CD8-positive, alpha-beta memory T cell (primary cell): ENCODE measurements around the gene AGK. TPM values are rescaled to one million over a fixed set of nuclear protein-coding genes. Genes with fewer than 3 reads are reported as not detected.
"Not testable (repeated sequence)": the region's sequence is repeated elsewhere in the genome, so short reads cannot be mapped to it uniquely, and the experiment has no call there.

Experiments used
- CTCF ChIA-PET: fragments of 350-600 bp; sonication (Branson Sonifier 250); formaldehyde crosslinking; loops from one replicate; lab custom pipeline; 2021; ENCODE audit warnings: antibody characterized with exemption; lab: Charles Lee
- POLR2A ChIA-PET: fragments of 350-600 bp; sonication (Branson Sonifier 250); formaldehyde crosslinking; loops from one replicate; lab custom pipeline; 2021; ENCODE audit warnings: antibody characterized with exemption; lab: Charles Lee
- DNase-seq, 5 donors: peaks; one replicate each; pipeline versions ENCODE4 v3.0.0 to v3.0.0-alpha.2; 2020 to 2022; ENCODE audit warnings: mixed read lengths in 1 of 5
- H3K27ac ChIP-seq: one replicate; pipeline ENCODE4 v1.7.0; 2013; ENCODE audit warnings: low read depth, mild to moderate bottlenecking, low read length, moderate library complexity
- H3K27me3 ChIP-seq: 2 replicates; pipeline ENCODE4 v1.7.0; 2013; ENCODE audit warnings: low read length, mild to moderate bottlenecking; ENCODE audit not compliant: insufficient read depth, poor library complexity, severe bottlenecking
- H3K36me3 ChIP-seq: 2 replicates; pipeline ENCODE4 v1.7.0; 2013; ENCODE audit warnings: mild to moderate bottlenecking, low read length, moderate library complexity; ENCODE audit not compliant: insufficient read depth
- H3K4me1 ChIP-seq: 2 replicates; pipeline ENCODE4 v1.7.0; 2013; ENCODE audit warnings: mild to moderate bottlenecking, low read length, moderate library complexity; ENCODE audit not compliant: insufficient read depth
- H3K4me3 ChIP-seq: 2 replicates; pipeline ENCODE4 v1.7.0; 2013; ENCODE audit warnings: mild to moderate bottlenecking, low read length
- H3K9me3 ChIP-seq: 2 replicates; pipeline ENCODE4 v1.7.0; 2013; ENCODE audit warnings: mild to moderate bottlenecking, low read length
- H3K27ac Mint-ChIP-seq, 8 donors: one replicate each; pipeline ENCODE4 v1.8.0; 2020 to 2021; ENCODE audit warnings: mixed read lengths in 8 of 8, mild to moderate bottlenecking in 6 of 8, inconsistent platforms in 3 of 8, moderate library complexity in 3 of 8
- H3K27me3 Mint-ChIP-seq, 2 donors: one replicate each; pipeline ENCODE4 v1.8.0; 2020 to 2021; ENCODE audit warnings: mixed read lengths in 2 of 2, mild to moderate bottlenecking in 1 of 2, moderate library complexity in 1 of 2
- H3K36me3 Mint-ChIP-seq, 3 donors: one replicate each; pipeline ENCODE4 v1.8.0; 2020 to 2021; ENCODE audit warnings: mixed read lengths in 3 of 3, inconsistent platforms in 1 of 3, mild to moderate bottlenecking in 1 of 3
- H3K4me1 Mint-ChIP-seq, 3 donors: one replicate each; pipeline ENCODE4 v1.8.0; 2020 to 2021; ENCODE audit warnings: mixed read lengths in 3 of 3, inconsistent platforms in 1 of 3, mild to moderate bottlenecking in 1 of 3
- H3K4me3 Mint-ChIP-seq, 7 donors: one replicate each; pipeline ENCODE4 v1.8.0; 2020 to 2021; ENCODE audit warnings: mixed read lengths in 7 of 7, mild to moderate bottlenecking in 6 of 7, moderate library complexity in 4 of 7, inconsistent platforms in 2 of 7
- H3K9me3 Mint-ChIP-seq, 5 donors: one replicate each; pipeline ENCODE4 v1.8.0; 2020 to 2022; ENCODE audit warnings: mixed read lengths in 5 of 5, mild to moderate bottlenecking in 3 of 5, moderate library complexity in 2 of 5, inconsistent platforms in 1 of 5
- polyA plus RNA-seq: library from polyadenylated mRNA; unstranded; fragments of 300-500 nt; fragmentation: Illumina TruSeq; gene quantifications from one replicate; pipeline ENCODE4 v1.2.3, GENCODE V29; 2021
- total RNA-seq, 2 experiments: library from RNA; stranded (reverse); gene quantifications; one replicate each; pipeline ENCODE4 v1.2.3, GENCODE V29; 2021

Gene AGK
- total and polyA plus RNA-seq, 3 experiments from 2014 or later, result 42.8 to 94.3 (median 88.5) TPM

GRCh38 chr7:141641876-141642275 lies 90.7 kb downstream of the AGK start:
- POLR2A ChIA-PET, result no interaction called here
- H3K4me1 Mint-ChIP-seq, result no peaks in the 10 kb centered on the region

GRCh38 chr7:141645188-141645587 lies 94.0 kb downstream of the AGK start:
- Mint-ChIP-seq H3K4me3 (no peak overlapping the region), H3K36me3 (peaks cover 0 to 60% (median 20%) of the 10 kb centered on the region in 3 donors), H3K4me1 (no peaks in the 10 kb centered on the region), H3K9me3 (no peaks in the 10 kb centered on the region), H3K27ac (peak overlapping the region in 1 of 8 donors; percentile 17), H3K27me3 (no peaks in the 10 kb centered on the region)
- Histone ChIP-seq H3K4me1 (no peaks in the 10 kb centered on the region), H3K4me3 (no peak overlapping the region), H3K9me3 (no peaks in the 10 kb centered on the region), H3K27me3 (no peaks in the 10 kb centered on the region), H3K27ac (no peak overlapping the region), H3K36me3 (peaks cover 15% of the 10 kb centered on the region)
- no peak for DNase-seq
- ChIA-PET CTCF (no interaction called here), POLR2A (no interaction called here)

More at GRCh38 chr7:141641876-141642275, 90.7 kb downstream of the AGK start:
- Mint-ChIP-seq H3K27me3 (no peaks in the 10 kb centered on the region), H3K9me3 (no peaks in the 10 kb centered on the region), H3K27ac (peak overlapping the region in 1 of 8 donors; percentile 52), H3K36me3 (peaks cover 0 to 64% (median 26%) of the 10 kb centered on the region in 3 donors), H3K4me3 (no peak overlapping the region)
- CTCF ChIA-PET, result interaction anchor here (3.0 kb wide), 1 partner anchor 13 kb away, joined by 16 read pairs; no protein-coding TSS in a partner anchor
- peaks cover 15% of the 10 kb centered on the region for H3K36me3 ChIP-seq
- DNase-seq, result no peak
- no peaks in the 10 kb centered on the region for H3K27me3 ChIP-seq
- H3K9me3 ChIP-seq, result no peaks in the 10 kb centered on the region
- H3K4me3 ChIP-seq, result no peak overlapping the region
- no peak overlapping the region for H3K27ac ChIP-seq
- H3K4me1 ChIP-seq, result no peaks in the 10 kb centered on the region

DNA sequence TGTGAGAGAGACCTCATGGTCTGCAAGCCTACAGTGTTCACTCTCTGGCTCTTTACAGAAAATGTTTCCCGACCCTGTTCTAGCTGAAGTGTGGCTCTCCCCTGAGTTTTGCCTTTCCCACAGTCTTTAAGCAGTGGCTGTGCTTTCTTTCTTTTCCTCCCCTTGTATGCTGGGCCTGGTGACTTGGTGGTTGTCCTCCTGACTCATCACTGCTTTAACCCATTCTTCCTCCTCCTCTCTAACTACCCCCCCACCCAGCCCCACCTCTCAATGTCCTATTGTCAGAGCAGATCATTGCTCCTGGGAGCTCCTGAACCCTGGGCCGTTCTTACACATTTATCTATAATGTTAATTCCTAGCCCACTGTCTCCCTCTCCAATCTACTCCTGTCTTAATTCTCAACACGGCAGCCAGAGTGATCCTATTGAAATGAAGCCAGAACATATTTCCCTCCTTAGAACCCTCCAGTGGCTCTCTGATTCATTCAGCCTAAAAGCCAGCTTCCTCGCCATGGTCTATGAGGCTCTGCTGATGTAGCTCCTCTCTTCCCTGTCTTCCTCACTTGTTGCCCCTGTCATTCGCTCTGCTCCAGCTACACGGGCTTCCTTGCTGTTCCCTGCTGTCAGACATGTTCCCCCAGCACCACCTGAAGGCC lies 95.7 kb downstream of the AGK start:
- Histone ChIP-seq H3K27me3 (no peaks in the 10 kb centered on the region), H3K9me3 (no peaks in the 10 kb centered on the region), H3K36me3 (peaks cover 10% of the 10 kb centered on the region), H3K27ac (no peak overlapping the region), H3K4me3 (no peak overlapping the region), H3K4me1 (no peaks in the 10 kb centered on the region)
- H3K27ac Mint-ChIP-seq, result peak overlapping the region in 5 of 8 donors; percentile 10 to 85 (median 71)
- POLR2A ChIA-PET, result no interaction called here
- H3K27me3 Mint-ChIP-seq, result no peaks in the 10 kb centered on the region
- no peak for DNase-seq
- no peaks in the 10 kb centered on the region for H3K9me3 Mint-ChIP-seq
- no peaks in the 10 kb centered on the region for H3K4me1 Mint-ChIP-seq
- CTCF ChIA-PET, result no interaction called here
- H3K4me3 Mint-ChIP-seq, result no peak overlapping the region
- peaks cover 0 to 58% (median 13%) of the 10 kb centered on the region in 3 donors for H3K36me3 Mint-ChIP-seq

DNA sequence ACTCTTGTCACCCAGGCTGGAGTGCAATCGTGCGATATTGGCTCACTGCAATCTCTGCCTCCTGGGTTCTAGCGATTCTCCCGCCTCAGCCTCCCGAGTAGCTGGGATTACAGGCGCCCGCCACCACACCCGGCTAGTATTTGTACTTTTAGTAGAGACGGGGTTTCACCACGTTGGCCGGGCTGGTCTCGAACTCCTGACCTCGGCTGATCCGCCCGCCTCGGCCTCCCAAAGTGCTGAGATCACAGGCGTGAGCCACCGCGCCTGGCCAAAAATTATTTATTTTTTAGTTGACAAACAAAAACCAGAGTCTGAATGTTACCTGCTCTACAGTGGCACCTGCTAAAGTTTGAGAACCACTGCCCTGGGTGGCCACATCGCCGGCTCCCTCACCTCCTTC lies 96.5 kb downstream of the AGK start:
- POLR2A ChIA-PET, CTCF ChIA-PET, H3K36me3 ChIP-seq: not testable (repeated sequence)

GRCh38 chr7:141648276-141649114 lies 97.3 kb downstream of the AGK start:
- no peaks in the 10 kb centered on the region for H3K9me3 ChIP-seq
- CTCF ChIA-PET, result no interaction called here
- POLR2A ChIA-PET, result no interaction called here
- no peaks in the 10 kb centered on the region for H3K27me3 ChIP-seq
- H3K27ac Mint-ChIP-seq, result peak overlapping the region in 7 of 8 donors; percentile 11 to 66 (median 52)
- H3K27ac ChIP-seq, result no peak overlapping the region
- H3K9me3 Mint-ChIP-seq, result no peaks in the 10 kb centered on the region
- no peaks in the 10 kb centered on the region for H3K27me3 Mint-ChIP-seq
- H3K4me1 ChIP-seq, result no peaks in the 10 kb centered on the region
- no peak overlapping the region for H3K4me3 Mint-ChIP-seq
- peaks cover 0 to 59% (median 11%) of the 10 kb centered on the region in 3 donors for H3K36me3 Mint-ChIP-seq
- H3K4me1 Mint-ChIP-seq, result no peaks in the 10 kb centered on the region
- H3K4me3 ChIP-seq, result no peak overlapping the region
- H3K36me3 ChIP-seq, result no peaks in the 10 kb centered on the region
- DNase-seq, result no peak

More for the DNA sequence above, 96.5 kb downstream of the AGK start:
- not testable (repeated sequence) for H3K4me3 Mint-ChIP-seq, H3K4me1 ChIP-seq, H3K27ac ChIP-seq, DNase-seq, H3K9me3 ChIP-seq, H3K27me3 ChIP-seq, H3K4me3 ChIP-seq, H3K9me3 Mint-ChIP-seq, H3K4me1 Mint-ChIP-seq, H3K27me3 Mint-ChIP-seq
- peaks cover 0 to 58% (median 11%) of the 10 kb centered on the region in 3 donors for H3K36me3 Mint-ChIP-seq
- H3K27ac Mint-ChIP-seq, result peak overlapping the region in 6 of 8 donors; percentile 21 to 66 (median 49)

DNA sequence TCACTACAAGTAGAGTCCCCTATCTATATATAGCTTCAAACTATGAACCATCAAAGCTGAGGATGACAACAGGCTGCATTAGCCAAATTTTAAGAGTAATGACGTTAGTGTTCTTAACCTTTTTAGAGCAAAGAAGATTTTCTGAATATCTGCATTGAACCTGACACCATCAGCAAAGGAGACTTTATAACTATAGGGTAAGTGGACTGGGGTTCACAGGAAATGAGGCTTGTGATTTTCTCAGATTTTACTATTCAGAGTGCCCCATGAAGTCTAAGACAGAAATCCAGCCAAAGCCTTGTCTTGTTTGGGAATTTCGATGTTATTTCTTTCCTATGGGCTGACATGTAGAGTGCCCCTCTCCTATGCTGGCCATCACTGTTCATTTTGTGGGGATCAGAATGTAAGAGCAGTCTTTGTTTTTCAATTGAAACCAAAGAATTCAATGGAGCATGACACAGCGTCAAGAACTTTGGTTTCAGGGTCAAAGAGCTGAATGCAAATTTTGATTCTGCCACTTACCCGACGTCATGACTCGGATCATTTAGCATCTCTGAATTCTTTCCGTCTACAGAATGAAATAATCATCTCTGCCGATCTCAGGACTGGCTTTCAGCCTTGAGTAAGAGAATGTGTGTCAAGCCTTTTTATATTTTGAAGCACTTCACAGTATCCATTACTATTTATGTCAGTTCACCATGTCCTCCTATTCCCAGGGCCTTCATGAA lies 98.1 kb downstream of the AGK start:
- no peak overlapping the region for H3K4me3 ChIP-seq
- H3K27ac ChIP-seq, result no peak overlapping the region
- POLR2A ChIA-PET, result interaction anchor here (1.2 kb wide), 1 partner anchor 9 kb away, joined by 3 read pairs; no protein-coding TSS in a partner anchor
- no peaks in the 10 kb centered on the region for H3K9me3 ChIP-seq
- H3K36me3 ChIP-seq, result no peaks in the 10 kb centered on the region
- Mint-ChIP-seq H3K27ac (peak overlapping the region in 3 of 8 donors; percentile 52 to 76 (median 52)), H3K27me3 (no peaks in the 10 kb centered on the region), H3K9me3 (no peaks in the 10 kb centered on the region), H3K4me1 (peaks cover 0 to 1% (median under 1%) of the 10 kb centered on the region in 3 donors), H3K4me3 (no peak overlapping the region), H3K36me3 (peaks cover 0 to 61% (median 11%) of the 10 kb centered on the region in 3 donors)
- CTCF ChIA-PET, result interaction anchor here (1.7 kb wide), 1 partner anchor 89 kb away, joined by 7 read pairs; the partner anchor contains the start of gene SSBP1
- no peak for DNase-seq
- no peaks in the 10 kb centered on the region for H3K27me3 ChIP-seq
- no peaks in the 10 kb centered on the region for H3K4me1 ChIP-seq

DNA sequence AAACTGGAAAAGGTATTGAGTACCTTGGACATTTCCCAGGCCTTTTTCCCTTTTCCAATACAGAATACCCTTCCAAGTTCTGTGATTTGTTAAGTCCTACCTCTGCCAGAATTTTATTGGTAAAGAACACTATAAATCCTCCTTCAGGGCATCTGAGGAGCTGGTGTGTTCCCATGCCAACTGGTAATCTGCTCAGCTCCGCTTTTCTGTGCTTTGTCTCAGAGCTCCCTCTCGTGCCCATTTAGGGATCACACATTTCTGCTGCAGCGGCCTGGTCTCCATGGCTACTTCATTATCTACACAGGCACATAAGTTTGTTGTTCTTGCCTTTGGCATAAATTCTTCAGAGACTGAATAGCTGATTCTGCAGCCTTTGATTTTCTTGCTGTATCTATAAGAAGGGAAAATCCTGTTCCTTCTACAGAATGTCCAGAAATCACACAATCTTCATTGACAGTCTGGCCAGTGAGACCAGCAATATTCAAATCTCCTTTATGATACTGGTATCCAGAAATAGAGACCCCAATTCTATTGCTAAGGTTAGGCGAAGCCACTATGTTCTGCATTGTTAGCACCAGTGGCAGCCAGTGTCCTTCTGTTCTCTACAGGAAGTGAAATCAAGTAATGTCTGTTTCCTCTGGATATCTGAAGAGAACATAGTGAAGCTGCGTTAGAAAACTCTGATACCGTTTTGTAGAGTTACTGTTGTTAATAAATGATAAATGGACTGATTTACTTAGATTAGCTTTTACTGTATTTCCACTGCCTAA lies 98.8 kb downstream of the AGK start:
- POLR2A ChIA-PET, result interaction anchor here (1.2 kb wide), 1 partner anchor 8 kb away, joined by 3 read pairs; no protein-coding TSS in a partner anchor
- no peak for DNase-seq

More for the DNA sequence above, 98.8 kb downstream of the AGK start:
- no peaks in the 10 kb centered on the region for H3K36me3 ChIP-seq
- H3K27ac ChIP-seq, result no peak overlapping the region
- no peaks in the 10 kb centered on the region for H3K9me3 ChIP-seq
- H3K4me1 ChIP-seq, result peaks cover 4% of the 10 kb centered on the region
- H3K36me3 Mint-ChIP-seq, result peaks cover 0 to 65% (median 16%) of the 10 kb centered on the region in 3 donors
- no peaks in the 10 kb centered on the region for H3K9me3 Mint-ChIP-seq
- no peaks in the 10 kb centered on the region for H3K27me3 Mint-ChIP-seq
- peaks cover 4 to 6% (median 6%) of the 10 kb centered on the region in 3 donors for H3K4me1 Mint-ChIP-seq
- peak overlapping the region in 3 of 8 donors; percentile 54 to 84 (median 80) for H3K27ac Mint-ChIP-seq
- CTCF ChIA-PET, result interaction anchor here (1.7 kb wide), 1 partner anchor 88 kb away, joined by 7 read pairs; the partner anchor contains the start of gene SSBP1
- H3K4me3 ChIP-seq, result no peak overlapping the region
- H3K27me3 ChIP-seq, result no peaks in the 10 kb centered on the region
- H3K4me3 Mint-ChIP-seq, result no peak overlapping the region
